Measurements from ENCODE around the gene RELL2. TPM values are rescaled to one million over a fixed set of nuclear protein-coding genes. Genes with fewer than 3 reads are reported as not detected.

The RELL2 gene
- total RNA-seq, 1 experiment from 2014 or later: 13.3 TPM

GRCh38 chr5:141637123-141637766, 448 bp downstream of the RELL2 start:
- ATAC-seq (peak; percentile 55), DNase-seq (ENCODE audit: low read depth, low spot score) (no peak)
- Histone ChIP-seq H3K36me3 (ENCODE audit: control insufficient read depth, insufficient read depth, low read length) (no peaks in the 10 kb centered on the region; the same call in none of the 2 replicates), H3K27ac (ENCODE audit: low read length) (peak overlapping the region; percentile 75), H3K4me1 (ENCODE audit: control insufficient read depth, insufficient read depth, low read length) (peaks cover 15% of the 10 kb centered on the region), H3K4me3 (ENCODE audit: low read depth in 2 of 2, low read length in 2 of 2) (peak overlapping the region; percentile 84 to 89), H3K27me3 (ENCODE audit: control insufficient read depth, insufficient read depth, low read length) (no peaks in the 10 kb centered on the region), H3K9me3 (ENCODE audit: control insufficient read depth, insufficient read depth, low read depth, low read length) (no peaks in the 10 kb centered on the region)
- intact Hi-C loops (cut with micrococcal nuclease; ENCODE audit: unreplicated experiment) (no loop called here), in situ Hi-C loops (cut with HindIII; ENCODE audit: low pct_unique_long_range_greater_than_20kb, low sequenced_read_pairs) (no loop called here)
- CTCF ChIA-PET: interaction anchor here (0.6 to 1.3 kb wide), 4 partner anchors 17 to 45 kb away, joined by 3 to 6 read pairs (median 4); partner anchors contain the start of gene DIAPH1
- no TSS peak for BruUV-seq (replicated peaks)
- POLR2A ChIA-PET: interaction anchor here (0.7 kb wide), 1 partner anchor 299 kb away, joined by 6 read pairs; no protein-coding TSS in a partner anchor
- 0 out of 2 replicates have a peak, but pooled peaks have one; percentile 46 for TF ChIP-seq SIN3A (IDR thresholded peaks at IDR 0.05; ENCODE audit: borderline replicate concordance, insufficient read depth, low read depth, low read length)
- TF ChIP-seq TCF7L2 (IDR thresholded peaks at IDR 0.05; ENCODE audit: low read depth, low read length): no peak

- Histone ChIP-seq H3K4me1 (ENCODE audit: control insufficient read depth, insufficient read depth, low read length) (peaks cover 15% of the 10 kb centered on the region), H3K4me3 (ENCODE audit: low read depth in 2 of 2, low read length in 2 of 2) (peak overlapping the region; percentile 84 to 89), H3K27me3 (ENCODE audit: control insufficient read depth, insufficient read depth, low read length) (no peaks in the 10 kb centered on the region), H3K9me3 (ENCODE audit: control insufficient read depth, insufficient read depth, low read depth, low read length) (no peaks in the 10 kb centered on the region), H3K36me3 (ENCODE audit: control insufficient read depth, insufficient read depth, low read length) (no peaks in the 10 kb centered on the region; the same call in none of the 2 replicates), H3K27ac (ENCODE audit: low read length) (peak overlapping the region; percentile 75)
- DNase-seq (ENCODE audit: low read depth, low spot score): no peak
- ATAC-seq: peak; percentile 3
- BruUV-seq (replicated peaks): no TSS peak
- CTCF ChIA-PET: no interaction called here
- POLR2A ChIA-PET: no interaction called here
- intact Hi-C loops (cut with micrococcal nuclease; ENCODE audit: unreplicated experiment): no loop called here
- TF ChIP-seq CTCF (IDR thresholded peaks at IDR 0.05) (peak; percentile 65; the same call in 1 of the 2 replicates), REST (IDR thresholded peaks at IDR 0.05; ENCODE audit: insufficient read depth in 1 of 2, low read depth in 2 of 2, low read length in 1 of 2) (peak; percentile 92 to 96), SIN3A (IDR thresholded peaks at IDR 0.05; ENCODE audit: borderline replicate concordance, insufficient read depth, low read depth, low read length) (no peak)
- in situ Hi-C loops (cut with HindIII; ENCODE audit: low pct_unique_long_range_greater_than_20kb, low sequenced_read_pairs): no loop called here
Observed at GRCh38 chr5:141637767-141638419, 1.1 kb downstream of the RELL2 start.

- Histone ChIP-seq H3K4me1 (ENCODE audit: control insufficient read depth, insufficient read depth, low read length) (peaks cover 15% of the 10 kb centered on the region), H3K27ac (ENCODE audit: low read length) (no peak overlapping the region), H3K36me3 (ENCODE audit: control insufficient read depth, insufficient read depth, low read length) (no peaks in the 10 kb centered on the region; the same call in none of the 2 replicates), H3K4me3 (ENCODE audit: low read depth in 2 of 2, low read length in 2 of 2) (no peak overlapping the region), H3K9me3 (ENCODE audit: control insufficient read depth, insufficient read depth, low read depth, low read length) (no peaks in the 10 kb centered on the region), H3K27me3 (ENCODE audit: control insufficient read depth, insufficient read depth, low read length) (no peaks in the 10 kb centered on the region)
- no peak for ATAC-seq
- TF ChIP-seq SIN3A (IDR thresholded peaks at IDR 0.05; ENCODE audit: borderline replicate concordance, insufficient read depth, low read depth, low read length): no peak
- intact Hi-C loops (cut with micrococcal nuclease; ENCODE audit: unreplicated experiment) (no loop called here), in situ Hi-C loops (cut with HindIII; ENCODE audit: low pct_unique_long_range_greater_than_20kb, low sequenced_read_pairs) (no loop called here)
- no TSS peak for BruUV-seq (replicated peaks)
- no peak for DNase-seq (ENCODE audit: low read depth, low spot score)
- CTCF ChIA-PET: interaction anchor here (0.8 kb wide), 1 partner anchor 47 kb away, joined by 6 read pairs; no protein-coding TSS in a partner anchor
- POLR2A ChIA-PET: no interaction called here
Observed at GRCh38 chr5:141638771-141639170, 2.0 kb downstream of the RELL2 start.
